Cardiac fibroblast (primary cell): ENCODE measurements around the gene GPN1.
"Not testable (repeated sequence)": the region's sequence is repeated elsewhere in the genome, so short reads cannot be mapped to it uniquely, and the experiment has no call there.

ENCODE experiments used
- DNase-seq, 2 donors: peaks; one replicate each; pipeline versions ENCODE4 v3.0.0 to v3.0.0-alpha.2; 2010; ENCODE audit warnings: low read depth in 2 of 2
- H3K4me3 ChIP-seq, 2 donors: replicated peaks in 1 of 2; 1 replicate in 1 of 2; 2 replicates in 1 of 2; pipeline ENCODE4 v1.5.1; 2011; ENCODE audit warnings: low read depth in 2 of 2, low read length in 2 of 2, mild to moderate bottlenecking in 2 of 2, moderate library complexity in 1 of 2
- TF ChIP-seq, protein P1 (sequence below): IDR thresholded peaks from one replicate; pipeline ENCODE4 v1.5.1; 2011; ENCODE audit warnings: low read depth, mild to moderate bottlenecking, low read length, inconsistent platforms

Gene GPN1

DNA sequence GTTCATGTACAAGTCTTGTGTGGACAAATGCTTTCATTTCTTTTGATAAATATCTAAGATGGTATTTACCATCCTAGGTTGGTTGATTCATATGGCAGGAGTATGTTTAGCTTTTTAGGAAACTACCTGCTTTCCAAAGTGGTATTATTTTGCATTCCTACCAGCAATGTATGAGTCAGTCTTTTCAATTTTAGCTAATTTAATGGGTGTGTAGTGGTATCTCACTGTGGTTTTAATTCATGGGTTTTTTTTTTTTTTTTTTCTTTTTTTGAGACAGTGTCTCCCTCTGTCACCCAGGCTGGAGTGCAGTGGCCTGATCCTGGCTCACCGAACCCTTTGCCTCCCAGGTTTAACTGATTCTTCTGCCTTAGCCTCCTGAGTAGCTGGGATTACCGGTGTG lies 41.8 kb upstream of the GPN1 start:
- DNase-seq, result no peak
- H3K4me3 ChIP-seq, result no peak overlapping the region
- TF ChIP-seq, protein P1, sequence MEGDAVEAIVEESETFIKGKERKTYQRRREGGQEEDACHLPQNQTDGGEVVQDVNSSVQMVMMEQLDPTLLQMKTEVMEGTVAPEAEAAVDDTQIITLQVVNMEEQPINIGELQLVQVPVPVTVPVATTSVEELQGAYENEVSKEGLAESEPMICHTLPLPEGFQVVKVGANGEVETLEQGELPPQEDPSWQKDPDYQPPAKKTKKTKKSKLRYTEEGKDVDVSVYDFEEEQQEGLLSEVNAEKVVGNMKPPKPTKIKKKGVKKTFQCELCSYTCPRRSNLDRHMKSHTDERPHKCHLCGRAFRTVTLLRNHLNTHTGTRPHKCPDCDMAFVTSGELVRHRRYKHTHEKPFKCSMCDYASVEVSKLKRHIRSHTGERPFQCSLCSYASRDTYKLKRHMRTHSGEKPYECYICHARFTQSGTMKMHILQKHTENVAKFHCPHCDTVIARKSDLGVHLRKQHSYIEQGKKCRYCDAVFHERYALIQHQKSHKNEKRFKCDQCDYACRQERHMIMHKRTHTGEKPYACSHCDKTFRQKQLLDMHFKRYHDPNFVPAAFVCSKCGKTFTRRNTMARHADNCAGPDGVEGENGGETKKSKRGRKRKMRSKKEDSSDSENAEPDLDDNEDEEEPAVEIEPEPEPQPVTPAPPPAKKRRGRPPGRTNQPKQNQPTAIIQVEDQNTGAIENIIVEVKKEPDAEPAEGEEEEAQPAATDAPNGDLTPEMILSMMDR, result no peak

DNA sequence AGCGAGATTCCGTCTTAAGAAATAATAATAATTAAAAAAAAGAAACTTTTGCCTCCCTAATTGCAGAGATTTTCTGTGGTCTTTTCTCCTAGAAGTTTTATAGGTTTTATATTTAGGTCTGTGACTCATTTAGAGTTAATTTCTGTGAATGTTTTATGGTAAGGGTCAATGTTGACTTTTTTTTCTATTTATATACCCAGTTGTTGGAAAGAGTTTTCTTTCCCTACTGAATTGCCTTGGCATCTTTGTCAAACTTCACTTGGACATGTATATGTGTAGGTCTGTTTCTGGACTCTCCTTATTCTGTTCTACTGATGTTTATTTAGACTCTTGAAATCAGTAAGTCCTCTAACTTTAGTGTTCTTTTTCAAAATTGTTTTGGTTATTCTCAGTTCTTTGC lies 40.5 kb upstream of the GPN1 start:
- DNase-seq, result no peak
- TF ChIP-seq, protein P1, result no peak
- no peak overlapping the region for H3K4me3 ChIP-seq

DNA sequence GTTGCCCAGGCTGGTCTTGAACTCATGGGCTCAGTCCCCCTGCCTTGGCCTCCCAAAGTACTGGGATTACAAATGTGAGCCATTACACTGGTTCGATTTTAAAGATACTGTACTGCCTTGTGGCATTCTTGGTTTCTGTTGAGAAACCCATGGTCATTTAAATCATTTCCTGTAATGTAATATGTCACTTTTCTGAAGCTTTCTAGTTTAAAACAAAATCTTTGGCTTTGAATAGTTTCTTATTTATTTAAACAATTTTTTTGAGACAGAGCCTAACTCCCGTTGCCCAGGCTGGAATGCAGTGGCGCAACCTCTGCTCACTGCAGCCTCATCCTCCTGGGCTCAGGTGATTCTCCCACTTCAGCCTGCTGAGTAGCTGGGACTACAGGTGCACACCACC lies 37.1 kb upstream of the GPN1 start:
- H3K4me3 ChIP-seq, result no peak overlapping the region
- peak in 1 of 2 donors; percentile 37 for DNase-seq
- TF ChIP-seq, protein P1, result no peak

DNA sequence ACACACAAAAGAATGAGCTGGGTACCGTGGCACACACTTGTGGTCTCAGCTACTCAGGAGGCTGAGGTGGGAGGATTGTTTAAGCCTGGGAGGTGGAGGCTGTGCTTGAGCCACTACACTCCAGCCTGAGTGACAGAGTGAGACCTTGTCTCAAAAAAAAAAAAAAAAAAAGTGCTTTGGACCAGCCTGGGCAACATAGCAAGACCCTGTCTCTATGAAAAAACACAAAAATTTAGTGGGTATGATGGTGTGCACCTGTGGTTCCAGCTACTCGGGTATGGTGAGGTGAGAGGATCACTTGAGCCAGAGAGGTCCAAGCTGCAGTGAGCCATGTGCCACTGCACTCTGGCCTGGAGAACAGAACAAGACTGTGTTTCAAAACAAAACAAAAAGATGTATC lies 35.6 kb upstream of the GPN1 start:
- H3K4me3 ChIP-seq, result no peak overlapping the region
- DNase-seq, result no peak
- TF ChIP-seq, protein P1, result no peak

DNA sequence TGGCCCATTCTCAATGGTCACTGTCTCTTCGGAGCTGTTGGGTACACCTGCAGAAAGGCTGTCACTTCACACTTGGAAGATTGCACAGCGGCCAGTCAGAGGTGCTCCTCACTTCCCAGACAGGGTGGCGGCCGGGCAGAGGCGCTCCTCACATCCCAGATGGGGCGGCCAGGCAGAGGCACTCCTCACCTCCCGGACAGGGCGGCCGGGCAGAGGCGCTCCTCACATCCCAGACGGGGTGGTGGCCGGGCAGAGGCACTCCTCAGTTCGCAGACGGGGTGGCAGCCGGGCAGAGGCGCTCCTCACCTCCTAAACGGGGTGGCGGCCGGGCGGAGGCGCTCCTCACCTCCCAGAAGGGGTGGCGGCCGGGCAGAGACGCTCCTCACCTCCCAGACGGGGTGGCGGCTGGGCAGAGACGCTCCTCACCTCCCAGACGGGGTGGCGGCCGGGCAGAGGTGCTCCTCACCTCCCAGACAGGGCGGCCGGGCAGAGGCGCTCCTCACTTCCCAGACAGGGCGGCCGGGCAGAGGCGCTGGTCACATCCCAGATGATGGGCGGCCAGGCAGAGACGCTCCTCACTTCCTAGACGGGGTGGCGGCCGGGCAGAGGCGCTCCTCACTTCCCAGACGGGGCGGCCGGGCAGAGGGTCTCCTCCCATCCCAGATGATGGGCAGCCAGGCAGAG lies 34.7 kb upstream of the GPN1 start:
- not testable (repeated sequence) for DNase-seq, H3K4me3 ChIP-seq

DNA sequence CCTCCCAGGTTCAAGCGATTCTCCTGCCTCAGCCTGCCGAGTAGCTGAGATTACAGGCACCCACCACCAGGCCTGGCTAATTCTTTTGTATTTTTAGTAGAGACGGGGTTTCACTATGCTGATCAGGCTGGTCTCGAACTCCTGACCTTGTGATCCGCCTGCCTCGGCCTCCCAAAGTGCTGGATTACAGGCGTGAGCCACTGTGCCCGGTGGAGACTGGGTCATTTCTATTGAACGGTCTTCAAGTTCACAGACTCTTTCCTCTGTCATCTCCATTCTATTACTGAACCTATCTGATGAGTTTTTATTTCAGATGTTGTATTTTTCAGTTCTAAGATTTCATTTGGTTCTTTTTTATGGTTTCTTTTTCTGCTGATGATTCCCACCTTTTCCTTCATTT lies 33.4 kb upstream of the GPN1 start:
- H3K4me3 ChIP-seq, DNase-seq: not testable (repeated sequence)

DNA sequence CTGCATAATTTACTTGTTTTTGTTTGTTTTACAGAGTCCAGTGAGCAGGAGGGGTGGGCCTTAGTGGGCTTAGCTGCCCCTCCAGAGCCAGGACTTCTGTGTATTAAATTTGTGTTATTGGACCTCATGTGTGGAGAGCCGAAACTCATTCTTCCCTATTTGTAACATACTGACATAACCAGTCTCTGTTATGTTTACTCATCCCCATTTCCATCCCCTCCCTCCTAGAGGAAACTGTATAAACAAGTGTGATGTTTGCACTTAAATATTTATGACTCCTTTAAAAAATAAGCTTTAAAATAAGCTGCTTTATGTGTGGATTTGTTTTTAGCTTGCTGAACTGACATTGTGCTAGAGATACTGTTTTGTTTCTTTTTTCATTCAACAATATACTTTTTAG lies 32.2 kb upstream of the GPN1 start:
- TF ChIP-seq, protein P1, result no peak
- no peak overlapping the region for H3K4me3 ChIP-seq
- DNase-seq, result peak in 1 of 2 donors; percentile 51

DNA sequence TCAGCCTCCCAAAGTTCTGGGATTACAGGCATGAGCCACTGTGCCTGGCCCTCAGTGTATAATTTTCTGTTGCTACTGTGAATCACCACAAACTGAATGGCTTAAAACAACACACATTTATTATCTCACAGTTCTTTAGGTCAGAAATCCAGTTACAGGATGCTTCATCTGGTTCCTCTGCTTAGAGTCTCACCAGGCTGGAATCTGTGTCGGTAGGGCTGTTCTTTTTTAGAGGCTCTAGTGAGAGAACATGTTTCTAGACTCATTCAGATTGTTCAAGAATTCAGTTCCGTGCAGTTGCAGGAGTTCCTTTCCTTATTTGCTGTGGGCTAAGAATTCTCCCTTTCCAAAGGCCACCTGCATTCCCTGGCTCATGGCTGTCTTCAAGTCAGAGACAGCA lies 22.2 kb upstream of the GPN1 start:
- peak in 1 of 2 donors; percentile 63 for DNase-seq
- H3K4me3 ChIP-seq, result no peak overlapping the region
- TF ChIP-seq, protein P1, result no peak
